Measurements from ENCODE around the gene TRAPPC14.

DNA sequence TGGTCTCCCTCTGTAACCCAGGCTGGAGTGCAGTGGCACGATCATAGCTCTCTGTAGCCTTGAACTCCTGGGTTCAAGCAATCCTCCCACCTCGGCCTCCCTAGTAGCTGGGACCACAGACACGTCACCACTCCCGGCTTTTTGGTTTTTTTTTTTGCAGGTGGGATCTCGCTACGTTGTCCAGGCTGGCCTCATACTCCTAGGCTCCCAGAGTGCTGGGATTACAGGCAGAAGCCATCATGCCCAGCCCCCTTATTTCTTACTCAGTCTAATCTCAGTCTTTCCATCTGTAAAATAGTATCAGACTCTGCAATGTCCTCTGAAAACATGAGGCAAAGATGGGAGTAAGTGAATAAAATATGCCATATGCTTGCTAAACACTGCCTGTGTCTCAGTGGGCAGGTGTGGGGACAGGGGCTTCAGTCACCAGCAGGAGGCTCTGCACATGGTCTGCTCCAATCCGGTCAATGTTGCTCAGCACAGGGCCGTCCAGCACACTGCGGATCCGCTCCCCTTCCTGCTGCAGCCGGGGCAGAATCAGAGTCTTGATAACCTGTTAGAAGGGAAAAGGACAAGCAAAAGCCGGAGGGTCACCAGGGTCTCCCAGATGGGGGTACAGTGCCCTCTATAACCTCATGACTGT, 48.9 kb downstream of the TRAPPC14 start:
- TF ChIP-seq, protein P1, sequence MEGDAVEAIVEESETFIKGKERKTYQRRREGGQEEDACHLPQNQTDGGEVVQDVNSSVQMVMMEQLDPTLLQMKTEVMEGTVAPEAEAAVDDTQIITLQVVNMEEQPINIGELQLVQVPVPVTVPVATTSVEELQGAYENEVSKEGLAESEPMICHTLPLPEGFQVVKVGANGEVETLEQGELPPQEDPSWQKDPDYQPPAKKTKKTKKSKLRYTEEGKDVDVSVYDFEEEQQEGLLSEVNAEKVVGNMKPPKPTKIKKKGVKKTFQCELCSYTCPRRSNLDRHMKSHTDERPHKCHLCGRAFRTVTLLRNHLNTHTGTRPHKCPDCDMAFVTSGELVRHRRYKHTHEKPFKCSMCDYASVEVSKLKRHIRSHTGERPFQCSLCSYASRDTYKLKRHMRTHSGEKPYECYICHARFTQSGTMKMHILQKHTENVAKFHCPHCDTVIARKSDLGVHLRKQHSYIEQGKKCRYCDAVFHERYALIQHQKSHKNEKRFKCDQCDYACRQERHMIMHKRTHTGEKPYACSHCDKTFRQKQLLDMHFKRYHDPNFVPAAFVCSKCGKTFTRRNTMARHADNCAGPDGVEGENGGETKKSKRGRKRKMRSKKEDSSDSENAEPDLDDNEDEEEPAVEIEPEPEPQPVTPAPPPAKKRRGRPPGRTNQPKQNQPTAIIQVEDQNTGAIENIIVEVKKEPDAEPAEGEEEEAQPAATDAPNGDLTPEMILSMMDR (IDR thresholded peaks at IDR 0.05): no peak
- no peak for TF ChIP-seq POLR2A (IDR thresholded peaks at IDR 0.05)

All from thyroid gland (tissue), 4 donors.